Stimulated activated CD4-positive, alpha-beta T cell treated with anti-CD3 and anti-CD28 coated beads, Interleukin-15, amount 100 ng/mL, for 24 hours (primary cell): ENCODE results near the gene SZT2.

Experiments
- DNase-seq: peaks from one replicate; pipeline ENCODE4 v3.0.0-alpha.2; 2020

The SZT2 gene

GRCh38 chr1:43389326-43390313 lies at the start of gene SZT2, which contains the start of gene MED8:
TSS of gene SZT2 (plus strand) at chr1:43389899. CDS start at chr1:43389969, 70 bp downstream.
TSS of gene MED8 (minus strand) at chr1:43389800. CDS start at chr1:43389764, 36 bp downstream.
- peak; percentile 95 for DNase-seq

- DNase-seq = no peak
Measured at GRCh38 chr1:43340559-43340958, 49.1 kb upstream of the SZT2 start.

- DNase-seq = no peak
Measured at GRCh38 chr1:43344267-43344850, 45.3 kb upstream of the SZT2 start.

GRCh38 chr1:43345120-43345519 lies 44.6 kb upstream of the SZT2 start:
- DNase-seq = no peak

GRCh38 chr1:43346636-43347035 lies 43.1 kb upstream of the SZT2 start:
- DNase-seq = no peak

- no peak for DNase-seq
Measured at GRCh38 chr1:43348343-43348808, 41.3 kb upstream of the SZT2 start.

GRCh38 chr1:43348809-43349593 lies 40.7 kb upstream of the SZT2 start:
- DNase-seq = peak; percentile 60

GRCh38 chr1:43349594-43350306 lies 39.9 kb upstream of the SZT2 start:
- no peak for DNase-seq

GRCh38 chr1:43350976-43351375 lies 38.7 kb upstream of the SZT2 start:
- DNase-seq = no peak

GRCh38 chr1:43351421-43352350 lies 38.0 kb upstream of the SZT2 start:
- no peak for DNase-seq

- DNase-seq = no peak
Measured at GRCh38 chr1:43352351-43352705, 37.4 kb upstream of the SZT2 start.

- no peak for DNase-seq
Measured at GRCh38 chr1:43352881-43353280, 36.8 kb upstream of the SZT2 start.

- no peak for DNase-seq
Measured at GRCh38 chr1:43354471-43354870, 35.2 kb upstream of the SZT2 start.

- DNase-seq = no peak
Measured at GRCh38 chr1:43354936-43355335, 34.8 kb upstream of the SZT2 start.

- DNase-seq = no peak
Measured at GRCh38 chr1:43357251-43357650, 32.4 kb upstream of the SZT2 start.

GRCh38 chr1:43358121-43358745 lies 31.5 kb upstream of the SZT2 start:
- peak; percentile 34 for DNase-seq

- peak; percentile 100 for DNase-seq
Measured at GRCh38 chr1:43358746-43359693, 30.7 kb upstream of the SZT2 start, which contains the start of gene CDC20. TSS of gene CDC20 (plus strand) at chr1:43358981. CDS start at chr1:43359216, 235 bp downstream.

- DNase-seq = no peak
Measured at GRCh38 chr1:43359696-43360095, 30.0 kb upstream of the SZT2 start.

GRCh38 chr1:43360616-43361015 lies 29.1 kb upstream of the SZT2 start:
- no peak for DNase-seq
